Measurements from ENCODE around the gene DISP1.

- TF ChIP-seq POLR2AphosphoS5 (IDR thresholded peaks at IDR 0.05) = no peak
- no peak for TF ChIP-seq CTCF (IDR thresholded peaks at IDR 0.05)
- TF ChIP-seq POLR2A (IDR thresholded peaks at IDR 0.05) = no peak
These were observed 37.5 kb downstream of the DISP1 start for GRCh38 chr1:222852326-222852725.
